ENCODE data around the gene CAPN13.

Gene CAPN13

DNA sequence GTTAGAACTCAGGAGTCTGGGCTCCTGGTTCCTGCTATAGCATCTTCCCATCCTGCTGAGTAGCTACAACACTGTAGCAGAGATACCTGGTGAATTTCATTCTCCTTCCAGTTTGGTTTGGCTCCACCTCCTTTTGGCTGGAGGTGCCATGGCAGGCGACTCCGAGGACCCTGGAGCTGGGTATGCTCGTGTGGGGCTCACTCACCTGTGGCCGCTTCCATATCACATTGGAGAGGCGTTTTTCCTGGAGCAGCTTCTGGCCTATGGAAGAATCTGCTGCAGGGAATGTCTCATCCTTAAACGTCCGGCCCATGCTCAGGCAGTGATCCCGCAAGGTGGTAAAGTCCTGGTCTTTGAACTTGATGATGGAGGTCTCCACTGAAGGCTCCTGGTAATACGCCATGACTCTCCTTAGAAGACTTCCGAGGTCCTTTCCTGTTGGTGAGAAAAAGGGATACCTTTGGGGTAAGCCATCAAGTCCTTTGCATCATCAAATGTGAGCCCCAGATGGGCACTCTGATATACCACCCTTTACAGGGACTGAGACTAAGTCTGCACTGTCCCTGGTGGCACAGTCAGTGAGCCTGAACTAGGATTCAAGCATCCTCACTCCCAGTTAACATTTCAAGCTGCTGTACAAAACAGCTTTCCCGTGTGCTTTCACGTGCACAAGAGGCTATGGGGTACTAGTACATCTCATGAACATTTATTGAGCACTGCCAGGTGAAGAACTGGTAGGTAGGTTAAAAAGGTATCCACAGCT, 20.1 kb downstream of the CAPN13 start:
- DNase-seq (ENCODE audit: low read depth) = no peak

DNA sequence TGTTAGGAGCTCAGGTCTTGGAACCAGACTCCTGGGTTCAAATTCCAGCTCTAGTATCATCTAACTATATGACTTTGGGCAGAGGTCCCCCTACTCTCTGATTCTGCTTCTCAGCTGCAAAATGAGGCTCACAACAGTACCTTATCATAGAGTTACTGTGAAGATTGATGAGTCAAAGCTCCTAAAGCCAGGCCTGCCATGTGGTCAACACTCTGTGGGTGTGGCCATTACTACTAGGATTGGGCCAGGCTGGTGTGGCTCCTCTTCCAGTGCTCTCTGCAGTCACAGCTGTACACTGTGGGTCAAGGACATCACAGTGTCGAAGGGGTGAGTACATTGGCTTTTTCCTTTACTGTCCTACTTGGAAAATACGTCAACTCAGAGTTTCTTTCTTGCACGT, 22.6 kb downstream of the CAPN13 start:
- no peak for DNase-seq (ENCODE audit: low read depth)

DNA sequence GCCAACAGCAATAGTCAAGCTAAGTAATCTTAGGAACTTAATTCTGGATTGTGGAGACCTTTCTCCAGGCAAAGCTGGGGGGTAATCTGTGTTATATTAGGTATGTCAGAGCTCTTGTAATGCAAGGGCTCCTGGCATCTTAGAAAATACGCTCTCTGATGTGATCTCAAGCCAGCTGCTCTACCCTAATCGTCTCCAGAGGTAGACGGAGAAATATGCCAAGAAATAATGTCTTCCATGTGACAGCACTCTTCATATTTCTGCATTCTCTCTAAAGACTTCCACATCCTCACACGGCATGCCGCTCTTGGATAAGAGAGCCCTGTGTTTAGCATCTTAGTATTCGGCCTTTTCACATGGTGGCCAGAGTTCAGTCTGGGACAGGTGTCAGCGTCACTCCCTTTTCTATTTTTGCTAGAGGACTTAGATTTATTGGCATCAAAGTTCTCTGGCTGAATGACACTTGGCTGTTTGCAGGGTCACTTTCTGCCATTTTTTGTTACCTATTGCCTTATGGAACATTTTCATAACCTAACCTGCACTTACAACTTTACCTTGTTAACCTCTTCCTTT, 25.2 kb downstream of the CAPN13 start:
- no peak for DNase-seq (ENCODE audit: low read depth)

DNA sequence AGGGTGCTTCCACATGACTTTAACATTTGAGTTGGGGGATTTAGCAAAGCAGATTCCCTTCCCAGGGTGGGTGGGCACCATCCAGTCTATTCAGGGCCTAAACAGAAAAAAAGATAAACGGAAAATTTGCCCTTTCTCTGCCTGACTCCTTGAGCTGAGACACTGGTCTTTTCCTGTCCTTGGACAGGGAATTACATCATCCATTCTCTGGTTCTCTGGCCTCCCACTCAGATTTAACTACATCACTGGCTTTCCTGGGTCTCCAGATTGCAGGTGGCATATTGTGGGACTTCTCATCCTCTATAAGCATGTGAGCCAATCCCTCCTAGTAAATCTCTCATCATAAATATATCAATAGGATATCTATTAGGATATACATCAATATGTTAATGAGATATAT, 25.8 kb downstream of the CAPN13 start:
- no peak for DNase-seq (ENCODE audit: low read depth)

DNA sequence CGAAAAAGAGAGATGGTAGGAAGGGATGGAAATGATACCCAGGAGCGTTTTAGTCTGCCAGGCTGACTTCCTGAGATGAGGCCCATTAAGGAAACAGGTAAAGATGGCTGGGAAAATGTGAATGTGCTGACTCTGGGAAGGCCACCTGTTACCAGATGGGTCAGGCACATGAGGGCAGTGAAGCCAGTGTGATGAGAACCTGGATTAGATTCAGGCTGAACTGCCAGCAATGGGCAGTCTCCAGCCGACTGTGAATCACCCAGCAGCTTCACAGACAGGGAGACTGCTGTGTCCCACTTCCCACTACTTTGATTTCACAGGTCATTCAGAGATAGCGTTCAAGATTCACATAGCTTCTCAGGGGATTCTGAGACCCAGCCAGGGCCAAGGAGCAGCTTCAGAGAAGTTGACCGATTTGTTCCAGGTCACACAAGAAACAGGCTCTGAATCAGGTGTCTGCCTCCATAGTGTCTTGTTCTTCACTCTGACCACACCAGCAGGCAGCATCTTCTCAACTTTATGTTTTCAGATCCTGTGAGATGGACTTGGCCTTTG, 26.4 kb downstream of the CAPN13 start:
- no peak for DNase-seq (ENCODE audit: low read depth)

DNA sequence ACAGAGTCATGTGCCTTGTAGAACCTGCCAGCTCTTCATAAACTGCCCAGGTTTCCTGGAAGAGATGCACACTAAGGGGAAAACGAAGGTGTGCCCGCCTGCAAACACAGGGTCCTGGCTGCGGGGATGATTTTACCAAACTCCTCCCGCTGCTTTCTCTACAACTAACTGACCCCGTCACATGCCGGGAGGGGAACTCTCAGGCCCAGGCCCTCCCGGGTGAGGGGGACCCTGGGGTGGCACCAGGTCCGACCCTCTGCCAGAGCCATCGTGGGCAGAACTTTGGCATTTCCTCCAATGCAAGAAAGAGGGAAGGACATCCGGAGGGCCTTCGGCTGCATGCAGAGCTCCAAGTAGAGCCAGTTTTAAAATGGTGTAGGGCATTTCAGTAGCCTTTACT, 28.6 kb downstream of the CAPN13 start:
- no peak for DNase-seq (ENCODE audit: low read depth)

DNA sequence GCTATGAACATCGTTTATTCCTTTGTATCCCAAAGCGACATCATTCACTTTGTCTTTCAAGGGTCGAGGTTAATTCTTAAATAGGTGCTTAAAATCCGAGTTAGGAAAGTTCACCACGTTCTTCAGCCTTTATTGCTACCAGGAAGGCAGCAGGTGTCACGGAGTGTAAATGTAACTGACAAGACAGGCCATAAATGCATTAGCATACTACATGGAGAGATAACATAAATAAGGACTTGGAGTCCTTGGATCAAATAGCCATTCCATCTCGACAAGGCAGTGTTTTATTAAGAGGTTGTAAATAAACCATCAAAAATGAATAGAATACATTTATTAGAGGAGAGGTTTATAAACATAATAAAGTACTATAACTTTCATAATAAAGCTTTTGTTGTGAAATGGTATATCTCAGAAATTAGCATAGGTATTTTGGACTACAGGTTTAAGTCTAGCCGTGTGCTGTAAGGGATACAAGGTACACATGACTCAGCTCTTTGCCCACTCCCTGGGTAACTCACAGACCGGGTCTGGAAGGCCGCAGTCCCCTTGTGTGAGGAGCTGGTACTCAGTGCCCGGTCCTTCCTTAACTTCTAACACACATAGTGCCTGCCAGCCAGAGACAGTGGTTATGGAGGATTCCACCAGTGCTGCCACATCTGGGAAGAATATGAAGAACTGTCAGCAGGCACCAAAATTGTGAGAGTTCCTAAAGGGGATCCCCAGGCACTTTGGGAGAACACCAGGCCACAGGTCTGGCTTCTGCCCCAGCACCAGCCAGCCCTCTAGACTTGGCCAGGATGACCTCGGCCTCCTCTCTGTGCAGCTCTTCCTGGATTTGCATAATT, 29.4 kb downstream of the CAPN13 start:
- DNase-seq (ENCODE audit: low read depth) = no peak

DNA sequence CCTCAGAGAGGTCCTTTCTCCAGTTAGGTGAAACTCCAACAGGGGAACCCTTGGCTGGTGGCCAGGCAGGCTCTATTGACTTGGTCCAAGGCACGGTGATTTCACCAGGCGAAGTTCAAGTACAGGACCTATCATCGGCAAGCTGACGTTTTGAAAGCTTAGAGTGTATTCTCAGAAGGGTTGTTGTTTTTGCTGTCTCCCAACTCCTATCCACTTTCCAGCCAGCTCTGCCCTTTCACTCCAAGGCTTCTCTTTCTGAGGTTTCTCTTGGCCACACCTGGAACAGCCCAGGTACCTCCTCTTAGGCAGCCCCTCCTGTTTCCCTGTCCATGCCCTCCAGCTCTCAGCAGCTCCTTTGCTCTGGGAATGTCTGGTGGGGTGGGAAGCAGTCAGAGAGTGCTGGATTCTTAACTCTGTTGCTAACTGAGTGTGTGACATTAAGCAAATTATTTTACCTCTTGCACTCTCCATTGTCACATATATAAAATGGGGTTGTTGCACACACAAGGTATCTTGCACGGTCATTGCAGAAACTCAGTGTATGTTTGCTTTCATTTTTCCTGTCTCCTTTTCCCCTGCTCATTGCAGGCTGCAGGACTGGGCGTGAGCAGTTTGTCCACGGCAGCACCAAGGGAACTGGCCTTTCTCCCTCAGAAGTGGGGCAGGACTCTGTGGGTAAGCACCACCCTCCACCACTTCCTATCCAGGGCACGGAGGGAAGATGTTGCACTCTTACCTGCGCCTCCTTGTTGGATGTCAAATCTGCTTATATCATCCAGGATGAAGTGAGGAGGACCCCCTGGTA, 30.2 kb downstream of the CAPN13 start:
- DNase-seq (ENCODE audit: low read depth) = no peak

DNA sequence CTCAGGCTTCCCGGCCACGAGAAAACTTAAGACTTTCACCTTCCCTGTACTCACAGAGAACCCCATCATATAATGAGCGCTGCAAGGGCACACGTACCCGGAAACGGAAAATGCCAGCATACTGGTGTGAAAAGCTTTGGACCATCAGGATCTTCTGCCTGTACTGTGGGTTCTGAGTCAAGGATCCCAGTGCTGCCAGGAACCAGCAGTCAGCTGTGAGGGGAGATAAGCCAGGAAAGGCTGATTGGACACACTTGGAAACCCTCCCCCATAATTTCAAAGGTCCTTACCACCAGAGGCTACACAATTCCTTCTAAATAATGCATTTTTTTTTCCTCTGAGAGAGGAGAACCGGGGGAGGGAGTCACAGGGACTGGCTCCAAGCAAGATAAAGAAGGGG, 31.4 kb downstream of the CAPN13 start:
- DNase-seq (ENCODE audit: low read depth) = no peak

DNA sequence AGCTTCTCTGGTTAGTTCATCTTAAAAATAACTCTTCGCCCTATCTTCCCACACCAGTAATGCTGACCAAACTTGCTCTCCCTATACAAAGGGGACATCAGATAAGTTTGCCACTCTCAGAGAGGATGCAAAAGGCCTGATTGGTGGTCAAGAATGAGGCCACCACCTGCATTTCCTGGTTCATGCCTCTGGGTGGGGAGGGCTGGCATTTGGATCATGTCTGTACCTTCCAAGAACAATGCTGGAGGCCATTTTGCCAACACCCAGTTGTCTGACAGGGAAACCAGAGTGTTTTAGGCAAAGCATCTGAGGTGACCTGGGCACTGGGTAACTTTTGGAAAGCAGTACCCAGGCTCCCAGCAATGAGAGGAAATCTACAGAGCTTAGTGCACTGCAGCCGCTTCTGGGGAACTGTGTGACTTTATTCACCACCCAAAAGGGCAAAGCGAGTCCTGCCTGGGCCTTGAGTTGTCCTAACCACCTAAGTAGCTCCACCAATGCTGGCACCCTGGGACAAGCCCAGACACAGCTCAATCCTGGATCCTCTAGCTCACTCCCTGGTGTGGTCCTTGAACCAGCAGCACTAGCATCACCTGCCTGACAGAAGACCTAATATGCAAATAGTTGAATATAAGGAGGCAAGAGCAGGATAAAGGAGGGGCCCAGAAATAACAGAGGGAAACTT, 35.1 kb downstream of the CAPN13 start:
- DNase-seq (ENCODE audit: low read depth) = no peak

DNA sequence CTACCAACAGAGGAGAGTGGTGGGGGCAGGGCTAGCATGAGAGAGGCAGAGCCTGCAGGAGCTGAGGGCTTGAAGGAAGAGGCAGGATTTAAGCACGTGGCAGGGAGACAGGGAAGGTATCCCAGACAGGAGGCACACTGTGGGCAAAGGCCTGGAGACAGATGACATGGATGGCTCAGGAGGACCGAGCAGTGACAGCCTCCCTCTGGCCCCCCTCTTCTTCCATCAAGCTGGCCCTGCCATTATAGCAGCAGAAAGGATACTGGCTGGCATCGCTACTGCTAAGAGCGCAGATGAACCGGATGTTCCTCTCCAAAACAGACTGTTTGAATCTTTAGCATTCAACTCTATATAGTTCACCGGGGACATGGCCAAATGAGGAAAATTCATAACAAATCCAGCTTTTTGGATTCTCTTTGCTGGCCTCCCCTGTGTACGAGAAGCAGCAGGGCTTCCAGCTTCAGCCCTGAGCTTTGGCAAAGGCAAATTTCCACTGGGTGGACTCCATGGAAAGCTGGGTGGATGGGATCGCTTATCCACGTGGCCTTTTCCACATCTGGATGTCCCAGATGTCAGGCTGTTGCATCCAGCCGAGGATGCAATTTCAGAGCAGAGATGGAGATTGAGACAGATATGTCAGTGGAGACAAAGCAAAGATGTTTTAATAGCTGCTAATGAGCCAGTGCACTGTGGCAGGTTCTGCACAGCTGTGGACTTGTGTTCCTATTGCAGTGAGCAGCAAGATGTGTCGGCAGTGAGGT, 36.2 kb downstream of the CAPN13 start:
- DNase-seq (ENCODE audit: low read depth) = no peak

DNA sequence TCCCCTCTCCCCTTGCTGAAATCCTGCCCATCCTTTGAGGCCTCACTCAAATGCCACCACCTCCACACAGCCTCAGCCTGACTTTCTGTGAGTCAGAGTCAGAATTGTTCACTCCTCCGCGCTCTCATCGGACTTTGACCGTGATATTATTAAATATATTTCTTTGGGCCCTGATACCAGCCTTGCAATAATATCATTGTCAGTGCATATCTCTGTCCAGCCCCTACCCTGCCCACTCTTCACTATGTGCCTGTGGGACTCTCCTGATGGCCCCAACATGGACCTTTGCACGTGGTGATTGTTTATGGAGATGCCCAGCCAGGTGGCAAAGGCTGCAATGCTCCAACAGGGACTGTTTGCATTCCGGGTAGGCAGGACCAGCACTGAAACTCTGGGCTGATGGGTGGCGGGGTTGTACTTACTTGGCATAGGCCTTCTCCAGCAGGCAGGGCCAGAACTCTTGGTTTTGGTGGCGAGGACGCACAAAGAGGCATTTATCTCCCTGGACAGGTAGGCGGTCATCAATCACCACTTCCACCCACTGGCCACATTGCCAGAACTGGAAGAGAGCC, 37.3 kb downstream of the CAPN13 start:
- no peak for DNase-seq (ENCODE audit: low read depth)

DNA sequence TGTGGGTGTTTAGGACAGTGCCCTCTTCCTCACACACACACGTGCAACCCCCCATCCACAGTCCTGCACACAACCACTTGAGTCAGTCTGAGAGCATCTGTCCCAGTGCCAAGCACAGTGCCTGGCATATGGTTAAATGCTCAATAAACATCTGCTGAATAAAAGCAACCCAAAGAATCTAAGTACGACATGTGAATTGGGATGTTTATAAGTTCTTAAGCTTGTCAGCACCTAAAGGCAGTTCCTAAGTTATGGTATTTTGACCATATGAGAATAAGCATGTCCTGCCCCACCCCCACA, 37.8 kb downstream of the CAPN13 start:
- no peak for DNase-seq (ENCODE audit: low read depth)

DNA sequence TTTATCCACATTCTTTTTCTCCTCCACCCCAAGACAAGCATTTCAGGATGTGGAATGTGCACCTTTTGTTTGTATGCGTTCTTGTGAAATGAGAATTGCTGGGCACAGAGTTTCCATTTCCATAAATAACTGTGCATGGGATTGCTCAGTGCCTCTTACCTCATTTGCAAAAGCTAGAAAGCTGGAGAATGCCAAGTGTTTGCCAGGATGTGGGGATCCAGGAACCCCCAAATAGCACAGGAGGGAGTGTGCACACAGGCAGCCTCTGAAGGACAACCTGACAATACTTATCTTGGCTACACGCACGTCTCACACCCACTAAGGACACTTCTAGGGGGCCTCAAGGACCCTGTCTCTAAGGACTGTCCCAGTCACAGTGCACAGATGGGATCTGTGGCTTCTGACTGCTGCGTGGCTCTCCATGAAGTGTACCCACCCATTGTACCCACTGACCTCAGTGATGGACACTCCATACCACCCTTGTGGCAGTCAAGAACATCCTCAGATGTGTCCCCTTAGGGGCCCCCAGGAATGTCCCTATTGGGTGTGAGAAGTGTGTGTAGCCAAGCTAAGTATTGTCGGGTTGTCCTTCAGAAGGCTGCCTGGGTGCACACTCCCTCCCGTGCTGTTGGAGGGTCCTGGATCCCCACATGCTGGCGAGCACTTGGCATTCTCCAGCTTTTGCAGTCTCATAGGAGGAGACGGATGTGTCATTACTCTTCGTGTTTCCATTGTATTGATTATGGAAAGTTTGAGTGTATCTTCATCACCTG, 38.4 kb downstream of the CAPN13 start:
- DNase-seq (ENCODE audit: low read depth) = no peak

DNA sequence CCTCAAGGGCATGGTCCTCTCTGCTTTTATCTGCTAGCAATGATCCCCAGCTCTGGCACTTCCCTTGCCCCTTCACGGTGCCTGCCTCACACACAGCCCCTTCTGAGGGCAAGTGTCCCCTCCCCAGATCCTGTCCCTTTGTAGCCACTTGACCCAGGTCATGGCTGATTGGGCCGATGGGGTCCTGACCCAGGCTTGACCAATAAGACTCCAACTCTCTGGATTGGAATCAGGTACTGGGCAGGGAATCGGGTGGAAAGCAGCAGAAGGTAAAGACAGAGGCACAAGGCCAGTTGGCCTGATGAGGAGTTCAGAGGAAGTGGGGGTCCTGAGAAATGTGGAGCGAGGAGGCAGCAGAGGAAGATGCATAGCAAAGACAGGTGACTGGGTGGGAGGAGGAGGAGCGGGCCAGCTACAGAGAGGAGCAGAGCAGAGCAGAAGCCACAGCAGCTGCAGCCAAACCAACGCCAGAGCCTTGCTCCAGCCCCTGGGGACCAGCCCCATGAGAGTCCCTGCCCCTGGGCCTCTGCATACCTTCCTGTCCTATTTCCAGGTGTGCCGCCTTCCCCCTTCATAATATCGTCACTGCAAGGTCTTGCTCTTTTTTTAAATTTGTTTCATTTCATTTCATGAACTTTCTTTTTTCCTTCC, 39.1 kb downstream of the CAPN13 start:
- DNase-seq (ENCODE audit: low read depth) = no peak

DNA sequence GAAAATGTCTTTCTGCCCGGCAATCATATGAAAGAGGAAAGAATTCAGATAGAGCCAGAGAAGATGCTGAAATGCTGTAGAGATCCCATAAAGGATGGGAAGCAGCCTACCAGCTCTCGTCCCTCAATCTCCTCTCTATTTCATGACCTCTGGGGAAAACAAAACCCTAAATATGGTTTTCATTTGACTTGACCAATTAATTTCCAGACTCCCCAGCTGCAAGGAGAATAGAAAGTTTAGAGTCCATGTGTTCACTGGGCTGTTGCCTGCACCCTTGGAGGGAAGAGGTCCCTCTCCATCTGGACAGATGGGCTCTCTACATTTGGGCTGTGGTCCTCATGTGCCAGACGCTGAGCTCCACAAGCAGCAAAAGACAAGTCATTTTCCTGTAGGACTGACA, 40.6 kb downstream of the CAPN13 start:
- DNase-seq (ENCODE audit: low read depth) = no peak

DNA sequence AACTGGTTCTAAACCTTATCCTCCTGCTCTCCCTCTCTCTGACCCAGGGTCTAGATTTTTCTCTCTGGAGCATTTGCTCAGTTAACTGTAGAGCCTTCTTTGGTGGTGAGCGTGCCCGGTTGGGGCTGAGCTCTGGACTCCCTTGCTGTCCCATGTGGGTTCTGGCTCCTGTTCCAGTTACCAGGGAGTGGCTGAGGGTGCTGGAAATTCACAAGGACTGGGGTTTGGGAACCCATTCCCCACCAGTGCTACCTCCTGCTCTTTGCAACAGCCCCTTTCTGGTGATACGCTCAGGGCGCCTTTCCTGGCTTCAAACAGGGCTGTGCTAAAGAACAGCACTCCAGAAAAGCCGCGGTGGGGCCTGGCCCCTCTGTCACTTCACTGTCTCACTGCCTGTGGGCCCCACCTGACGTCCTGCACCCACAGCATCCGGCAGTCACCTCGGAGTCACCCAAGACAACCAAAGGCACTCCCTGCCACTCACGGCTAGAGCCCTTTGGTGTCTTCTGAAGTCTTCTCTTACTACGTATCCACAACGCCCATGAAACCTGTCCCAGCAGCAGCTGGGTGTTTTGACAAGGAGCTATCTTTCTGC, 41.3 kb downstream of the CAPN13 start:
- no peak for DNase-seq (ENCODE audit: low read depth)

DNA sequence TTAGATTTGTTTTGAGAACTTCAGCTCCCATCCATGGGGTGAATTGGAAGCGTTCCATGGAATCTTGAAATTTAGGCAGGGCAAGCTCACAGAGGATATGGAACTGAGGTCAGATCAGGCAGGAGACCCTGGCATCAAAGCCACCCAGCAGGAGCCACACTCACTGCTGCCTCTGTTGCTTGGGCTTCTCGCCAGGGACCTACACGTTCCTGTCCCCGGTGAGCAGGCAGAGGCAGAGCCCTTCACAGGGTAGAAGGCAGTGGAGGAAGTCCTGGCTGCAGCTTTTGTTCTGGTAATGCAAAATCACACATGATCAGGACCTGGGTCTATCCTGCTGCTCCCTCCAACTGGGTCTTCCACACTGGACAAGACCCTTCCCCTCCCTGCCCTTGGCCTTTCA, 42.1 kb downstream of the CAPN13 start:
- DNase-seq (ENCODE audit: low read depth) = no peak

Measured in GM04503 (cell line).